Rectal smooth muscle tissue (tissue), 1 donor: Measurements from ENCODE around the gene NR1I3.

Experiments
- H3K27ac ChIP-seq: one replicate; pipeline ENCODE4 v1.7.0; 2013; ENCODE audit warnings: low read depth, low read length, inconsistent platforms
- H3K27me3 ChIP-seq: one replicate; pipeline ENCODE4 v1.7.0; 2013; ENCODE audit warnings: low read length; ENCODE audit not compliant: control insufficient read depth, insufficient read depth
- H3K36me3 ChIP-seq: one replicate; pipeline ENCODE4 v1.7.0; 2013; ENCODE audit warnings: low read length; ENCODE audit not compliant: control insufficient read depth, insufficient read depth
- H3K4me1 ChIP-seq: one replicate; pipeline ENCODE4 v1.7.0; 2013; ENCODE audit warnings: low read length; ENCODE audit not compliant: control insufficient read depth, insufficient read depth
- H3K4me3 ChIP-seq: one replicate; pipeline ENCODE4 v1.7.0; 2013; ENCODE audit warnings: low read length
- H3K9ac ChIP-seq: one replicate; pipeline ENCODE4 v1.7.0; 2013; ENCODE audit warnings: low read length

NR1I3 gene

GRCh38 chr1:161196111-161196510 is 41.9 kb downstream of the NR1I3 start:
- Histone ChIP-seq H3K4me3 (no peak overlapping the region), H3K4me1 (peaks cover 36% of the 10 kb centered on the region), H3K36me3 (no peaks in the 10 kb centered on the region), H3K9ac (no peak overlapping the region), H3K27me3 (no peaks in the 10 kb centered on the region), H3K27ac (peak overlapping the region; percentile 76)

GRCh38 chr1:161195171-161195570 is 42.8 kb downstream of the NR1I3 start:
- no peaks in the 10 kb centered on the region for H3K36me3 ChIP-seq
- H3K4me3 ChIP-seq: no peak overlapping the region
- no peak overlapping the region for H3K27ac ChIP-seq
- H3K27me3 ChIP-seq: no peaks in the 10 kb centered on the region
- no peak overlapping the region for H3K9ac ChIP-seq
- H3K4me1 ChIP-seq: peaks cover 27% of the 10 kb centered on the region

GRCh38 chr1:161193561-161194235 is 44.3 kb downstream of the NR1I3 start:
- Histone ChIP-seq H3K27ac (no peak overlapping the region), H3K36me3 (no peaks in the 10 kb centered on the region), H3K4me3 (no peak overlapping the region), H3K4me1 (peaks cover 15% of the 10 kb centered on the region), H3K27me3 (no peaks in the 10 kb centered on the region), H3K9ac (no peak overlapping the region)

- Histone ChIP-seq H3K27ac (no peak overlapping the region), H3K27me3 (no peaks in the 10 kb centered on the region), H3K4me1 (peaks cover 9% of the 10 kb centered on the region), H3K4me3 (no peak overlapping the region), H3K36me3 (no peaks in the 10 kb centered on the region), H3K9ac (no peak overlapping the region)
These were observed 45.2 kb downstream of the NR1I3 start for GRCh38 chr1:161192476-161193465.

GRCh38 chr1:161191971-161192370 is 46.0 kb downstream of the NR1I3 start:
- no peak overlapping the region for H3K27ac ChIP-seq
- H3K4me1 ChIP-seq: peaks cover 4% of the 10 kb centered on the region
- H3K36me3 ChIP-seq: no peaks in the 10 kb centered on the region
- no peak overlapping the region for H3K9ac ChIP-seq
- H3K27me3 ChIP-seq: no peaks in the 10 kb centered on the region
- H3K4me3 ChIP-seq: no peak overlapping the region

GRCh38 chr1:161190962-161191521 is 47.0 kb downstream of the NR1I3 start:
- no peak overlapping the region for H3K9ac ChIP-seq
- no peaks in the 10 kb centered on the region for H3K36me3 ChIP-seq
- H3K4me3 ChIP-seq: no peak overlapping the region
- H3K4me1 ChIP-seq: no peaks in the 10 kb centered on the region
- no peak overlapping the region for H3K27ac ChIP-seq
- no peaks in the 10 kb centered on the region for H3K27me3 ChIP-seq

GRCh38 chr1:161189036-161189435 is 49.0 kb downstream of the NR1I3 start:
- Histone ChIP-seq H3K9ac (no peak overlapping the region), H3K27me3 (no peaks in the 10 kb centered on the region), H3K4me3 (no peak overlapping the region), H3K36me3 (no peaks in the 10 kb centered on the region), H3K27ac (no peak overlapping the region), H3K4me1 (no peaks in the 10 kb centered on the region)

- Histone ChIP-seq H3K4me1 (no peaks in the 10 kb centered on the region), H3K27me3 (no peaks in the 10 kb centered on the region), H3K4me3 (no peak overlapping the region), H3K27ac (no peak overlapping the region), H3K9ac (no peak overlapping the region), H3K36me3 (no peaks in the 10 kb centered on the region)
These were observed 49.6 kb downstream of the NR1I3 start for GRCh38 chr1:161188381-161188780.

GRCh38 chr1:161187311-161187710 is 50.7 kb downstream of the NR1I3 start:
- Histone ChIP-seq H3K9ac (no peak overlapping the region), H3K36me3 (no peaks in the 10 kb centered on the region), H3K27me3 (no peaks in the 10 kb centered on the region), H3K27ac (no peak overlapping the region), H3K4me1 (no peaks in the 10 kb centered on the region), H3K4me3 (no peak overlapping the region)

- Histone ChIP-seq H3K27ac (no peak overlapping the region), H3K4me3 (no peak overlapping the region), H3K36me3 (no peaks in the 10 kb centered on the region), H3K27me3 (no peaks in the 10 kb centered on the region), H3K9ac (no peak overlapping the region), H3K4me1 (no peaks in the 10 kb centered on the region)
These were observed 52.2 kb downstream of the NR1I3 start for GRCh38 chr1:161185732-161186311.

GRCh38 chr1:161185282-161185682 is 52.7 kb downstream of the NR1I3 start:
- no peak overlapping the region for H3K4me3 ChIP-seq
- H3K27me3 ChIP-seq: no peaks in the 10 kb centered on the region
- no peak overlapping the region for H3K27ac ChIP-seq
- no peaks in the 10 kb centered on the region for H3K4me1 ChIP-seq
- H3K9ac ChIP-seq: no peak overlapping the region
- H3K36me3 ChIP-seq: no peaks in the 10 kb centered on the region

- no peak overlapping the region for H3K27ac ChIP-seq
- no peaks in the 10 kb centered on the region for H3K27me3 ChIP-seq
- H3K4me3 ChIP-seq: no peak overlapping the region
- no peak overlapping the region for H3K9ac ChIP-seq
- peaks cover 4% of the 10 kb centered on the region for H3K4me1 ChIP-seq
- H3K36me3 ChIP-seq: no peaks in the 10 kb centered on the region
These were observed 55.8 kb downstream of the NR1I3 start for GRCh38 chr1:161182214-161182613.
